HG02623 (cell line): ENCODE results near the gene PGRMC1.
"Not testable (repeated sequence)": the region's sequence is repeated elsewhere in the genome, so short reads cannot be mapped to it uniquely, and the experiment has no call there.

Experiments used
- ATAC-seq: cut with Tn5 transposase; IDR thresholded peaks from one replicate; pipeline ENCODE4 v1.9.1; 2021; ENCODE audit warnings: moderate library complexity; ENCODE audit not compliant: unreplicated experiment

Gene PGRMC1

GRCh38 chrX:119231936-119232445, 4.1 kb upstream of the PGRMC1 start:
- ATAC-seq, result no peak

- ATAC-seq, result no peak
Measured at GRCh38 chrX:119235051-119235511, 1.0 kb upstream of the PGRMC1 start.

DNA sequence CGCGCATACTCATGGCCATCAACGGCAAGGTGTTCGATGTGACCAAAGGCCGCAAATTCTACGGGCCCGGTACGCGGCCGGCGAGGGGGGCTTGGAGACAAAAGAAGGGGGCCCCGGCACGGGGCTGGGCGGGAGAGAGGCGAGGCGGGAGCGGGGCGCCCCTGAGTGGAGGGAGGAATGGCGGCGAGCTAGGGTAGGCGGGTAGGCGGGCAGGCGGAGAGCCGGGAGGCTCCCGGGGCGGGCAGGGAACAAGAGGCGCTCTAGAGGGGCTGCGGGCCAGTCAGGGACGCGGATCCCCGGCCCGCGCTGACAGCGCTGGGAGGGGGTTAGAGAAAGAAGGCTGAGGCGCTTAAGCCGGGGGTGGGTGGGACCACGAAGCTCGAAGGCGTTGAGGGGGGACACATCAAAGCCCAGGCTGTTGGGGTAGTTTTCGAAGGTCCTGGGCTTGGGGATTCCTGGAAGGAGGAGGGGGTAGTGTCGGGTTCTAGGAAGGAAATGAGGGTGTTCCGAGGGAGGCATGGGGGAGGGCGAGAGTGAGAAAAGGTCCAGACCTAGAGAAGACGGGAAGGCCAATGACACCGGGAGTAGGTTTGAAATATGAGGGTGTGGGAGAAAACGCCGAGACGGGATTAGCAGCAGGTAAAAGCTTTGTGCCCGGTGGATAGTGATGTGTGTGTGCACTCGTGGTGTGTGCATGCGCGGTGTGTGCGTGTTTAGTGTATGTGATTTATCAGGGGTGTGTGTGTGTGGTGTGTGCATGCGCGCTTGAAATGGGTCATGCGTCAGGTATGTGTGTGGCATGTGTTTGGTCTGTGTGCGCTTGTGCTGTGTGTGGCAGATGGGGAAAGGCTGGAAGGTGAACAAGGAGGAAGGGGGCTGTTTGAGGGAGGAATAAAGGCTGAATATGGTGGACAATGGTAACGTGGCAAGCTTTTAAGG, 807 bp downstream of the PGRMC1 start:
- ATAC-seq, result peak; percentile 17

DNA sequence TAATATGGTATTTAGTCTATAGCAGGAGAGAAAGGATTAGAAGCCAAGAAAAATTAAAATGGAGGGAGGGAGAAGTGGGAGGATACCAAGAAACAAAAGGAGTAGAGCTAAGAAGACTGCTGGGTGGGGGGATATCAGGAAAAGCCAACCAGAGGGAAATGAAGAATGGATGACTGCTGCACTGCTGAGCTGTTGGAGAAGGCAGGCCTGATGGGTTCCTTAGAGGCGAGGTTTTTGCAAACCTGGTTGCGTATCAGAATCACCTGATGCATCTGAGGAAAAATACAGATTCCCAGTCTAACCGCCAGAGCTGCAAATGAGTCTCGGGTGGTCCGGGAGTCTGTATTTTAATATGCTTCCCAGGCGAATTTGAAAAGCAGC, 1.5 kb downstream of the PGRMC1 start:
- no peak for ATAC-seq

DNA sequence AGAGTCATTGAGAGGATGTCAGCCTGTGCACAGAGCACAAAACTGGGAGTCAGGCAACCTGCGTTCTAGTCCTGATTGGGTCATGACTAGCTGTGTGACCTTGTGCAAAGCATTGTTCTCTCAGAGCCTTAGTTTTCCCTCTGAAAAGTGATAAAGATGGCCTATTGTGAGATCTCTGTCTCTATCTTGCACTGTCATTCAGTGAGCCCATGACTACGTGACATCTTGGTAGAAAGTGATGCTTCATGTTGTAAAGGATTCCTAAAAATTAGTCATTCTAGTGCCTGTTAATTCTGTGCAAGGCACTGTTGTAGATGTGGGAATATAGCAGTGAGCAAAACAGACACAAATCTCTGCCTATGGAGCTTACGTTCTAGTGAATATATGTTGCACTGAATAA, 2.5 kb downstream of the PGRMC1 start:
- no peak for ATAC-seq

- ATAC-seq, result no peak
Measured at GRCh38 chrX:119240356-119240755, 4.3 kb downstream of the PGRMC1 start.

- no peak for ATAC-seq
Measured at GRCh38 chrX:119247702-119248101, 11.6 kb downstream of the PGRMC1 start.

DNA sequence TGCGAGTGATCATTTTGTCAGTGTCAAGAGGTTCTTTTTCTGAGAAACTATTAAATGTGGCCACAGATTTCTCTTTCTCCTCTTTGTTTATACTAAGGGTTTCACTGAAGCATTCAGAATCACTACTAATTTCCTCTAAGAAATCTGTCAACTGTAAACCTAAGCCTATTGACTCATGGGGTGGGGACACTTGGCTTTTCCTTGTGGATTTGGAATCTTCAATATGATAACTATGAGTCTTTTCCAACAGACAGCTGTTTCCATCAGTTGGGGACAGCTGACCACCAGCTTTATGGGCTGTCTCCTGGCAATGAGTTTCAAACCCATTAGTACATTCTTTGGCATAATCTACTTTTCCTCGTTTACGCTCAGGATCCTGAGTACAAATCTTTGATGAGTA, 13.8 kb downstream of the PGRMC1 start:
- ATAC-seq, result no peak

- ATAC-seq, result no peak
Measured at GRCh38 chrX:119251386-119251785, 15.3 kb downstream of the PGRMC1 start.

DNA sequence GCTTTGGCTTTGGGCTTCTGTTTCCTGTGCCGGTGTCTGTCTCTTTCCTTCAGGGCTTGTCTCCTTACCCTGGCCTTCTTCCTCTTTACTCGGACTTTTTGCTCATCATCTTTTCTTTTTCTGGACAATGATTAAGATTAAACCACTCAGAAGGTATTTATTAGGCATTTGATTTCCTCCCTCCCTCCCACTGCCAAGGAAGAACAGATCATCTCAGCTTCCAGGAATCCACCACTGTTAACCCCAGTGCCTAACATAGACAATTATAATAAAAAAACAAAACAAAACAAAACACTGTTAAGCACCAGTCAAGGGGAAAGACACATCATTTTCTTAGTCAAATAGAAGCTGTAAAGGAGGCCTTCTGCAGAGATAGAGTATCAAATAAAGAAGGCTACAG, 16.6 kb downstream of the PGRMC1 start:
- ATAC-seq, result no peak

DNA sequence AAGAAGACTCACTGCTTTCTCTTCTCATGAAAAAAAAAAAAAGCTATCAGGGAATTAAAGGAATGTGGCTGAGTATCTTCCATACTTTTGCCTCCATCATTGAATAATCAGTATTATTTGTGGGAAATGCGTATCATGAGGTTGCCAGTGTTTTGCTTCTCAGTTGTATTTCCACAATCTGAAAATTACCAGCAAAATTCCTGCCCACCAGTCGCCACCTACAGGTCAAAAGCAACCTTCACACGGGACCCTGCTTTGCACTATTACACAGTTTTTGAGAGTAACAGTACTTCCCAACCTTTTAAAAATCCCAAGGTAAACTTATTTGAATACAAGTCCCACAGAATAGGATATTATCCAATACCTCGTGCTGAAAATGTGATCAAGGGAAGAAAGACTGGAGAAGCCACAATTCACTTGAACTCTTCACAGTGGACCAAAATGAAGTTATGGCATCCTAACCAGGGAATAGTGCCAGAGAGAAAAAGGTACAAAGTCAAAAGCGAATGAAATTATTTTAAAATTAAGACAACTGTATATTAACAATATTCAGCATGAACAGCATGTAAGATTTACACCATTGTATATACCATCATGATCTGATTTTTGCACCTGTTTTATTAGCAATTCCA, 30.4 kb downstream of the PGRMC1 start:
- no peak for ATAC-seq

- ATAC-seq, result not testable (repeated sequence)
Measured at GRCh38 chrX:119267115-119267514, 31.0 kb downstream of the PGRMC1 start.

DNA sequence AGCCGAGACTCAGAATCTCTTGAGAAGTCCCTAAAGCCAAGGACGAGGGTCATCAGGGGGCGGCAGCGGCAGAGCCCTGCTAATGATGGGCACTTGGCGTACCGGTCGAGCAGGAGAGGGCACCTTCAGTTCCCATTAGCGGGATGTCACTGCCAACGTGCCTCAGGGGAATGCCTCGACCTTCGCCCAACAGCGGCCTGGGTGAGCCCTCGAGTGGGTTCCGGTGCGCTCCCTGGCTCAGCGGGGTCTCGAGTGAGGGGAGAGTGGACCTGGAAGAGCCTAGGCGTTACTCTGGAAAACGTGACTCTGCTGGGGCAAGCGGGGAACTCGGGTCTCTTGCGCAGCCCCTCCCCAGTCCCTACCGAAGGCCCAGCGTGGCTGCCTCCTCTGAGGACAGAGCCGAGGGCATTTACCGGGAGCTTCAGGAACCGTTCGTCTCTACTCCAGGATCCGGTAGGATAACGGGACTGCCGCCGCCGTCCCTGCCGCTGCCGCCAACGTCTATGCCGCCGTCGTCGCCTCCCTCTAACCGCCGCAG, 36.9 kb downstream of the PGRMC1 start:
- no peak for ATAC-seq

DNA sequence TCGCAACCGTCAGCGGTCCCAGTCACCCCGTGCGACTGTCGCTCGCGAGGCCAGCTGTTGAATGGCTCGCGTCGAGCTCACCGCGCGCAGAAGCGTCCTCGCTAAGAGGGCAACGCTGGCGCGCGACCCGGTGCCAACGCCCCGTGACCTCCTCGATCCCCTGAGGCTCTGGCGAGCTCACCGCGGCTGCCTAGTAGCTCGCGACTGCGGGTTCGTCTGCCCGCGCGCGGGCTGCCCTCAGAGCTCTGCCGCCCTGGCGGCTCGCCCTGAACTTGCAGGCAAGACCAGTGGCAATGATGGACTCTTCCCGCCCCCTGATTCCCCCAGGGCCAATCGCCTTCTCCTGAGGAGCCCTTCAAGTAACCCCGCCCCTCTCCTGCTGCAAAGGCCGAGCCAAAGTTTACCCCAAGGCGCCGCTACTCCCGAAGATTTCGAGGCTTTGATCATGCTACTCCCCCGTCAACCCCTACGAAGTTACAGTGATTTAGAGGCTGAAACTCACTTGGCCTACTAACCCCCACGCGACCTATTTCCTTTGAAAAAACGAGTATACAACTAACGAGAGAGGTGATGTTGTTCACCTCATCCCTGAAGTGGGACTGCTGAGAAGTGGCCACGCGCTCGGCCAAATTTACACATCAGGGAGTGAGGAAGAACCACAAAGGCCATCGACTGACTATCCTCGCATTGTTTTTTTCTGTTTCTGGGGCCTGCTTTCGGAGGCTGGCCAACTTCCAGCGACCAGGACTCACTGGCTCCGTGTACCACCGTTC, 37.5 kb downstream of the PGRMC1 start:
- ATAC-seq, result no peak

DNA sequence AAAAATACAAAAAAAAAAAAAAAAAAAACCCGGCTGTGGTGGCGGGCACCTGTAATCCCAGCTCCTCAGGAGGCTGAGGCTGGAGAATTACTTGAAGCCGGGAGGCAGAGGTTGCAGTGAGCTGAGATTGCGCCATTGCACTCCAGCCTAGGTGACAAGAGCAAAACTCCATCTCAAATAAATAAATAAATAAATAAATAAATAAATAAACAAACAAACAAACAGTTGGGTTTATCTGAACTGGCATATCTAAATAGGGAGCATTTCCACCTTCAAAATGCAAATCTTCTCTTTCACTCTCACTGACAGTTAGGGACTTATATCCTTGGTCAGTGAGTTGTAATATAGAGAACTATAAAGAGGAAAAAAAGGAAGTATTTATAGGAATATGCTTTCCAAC, 46.3 kb downstream of the PGRMC1 start:
- not testable (repeated sequence) for ATAC-seq

GRCh38 chrX:119288890-119289393, 52.9 kb downstream of the PGRMC1 start:
- no peak for ATAC-seq

DNA sequence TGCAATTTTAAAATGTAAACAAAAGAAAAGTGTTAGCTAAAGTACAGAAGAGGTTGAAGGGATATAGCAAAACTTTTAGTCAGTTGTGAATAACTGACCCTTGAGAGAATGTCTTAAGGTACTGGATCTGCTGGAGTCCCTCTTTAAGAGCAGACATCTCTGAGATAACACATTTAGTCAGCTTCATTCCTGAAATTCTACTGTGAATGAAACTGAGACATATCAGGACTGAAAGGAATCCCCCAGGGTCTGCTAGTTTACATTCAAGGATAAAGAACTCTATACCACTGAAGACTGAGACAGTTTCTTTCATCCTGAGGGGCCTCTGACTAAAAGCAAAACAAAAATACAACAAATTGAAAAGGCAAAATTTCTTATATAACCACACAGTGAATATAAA, 54.4 kb downstream of the PGRMC1 start:
- no peak for ATAC-seq

DNA sequence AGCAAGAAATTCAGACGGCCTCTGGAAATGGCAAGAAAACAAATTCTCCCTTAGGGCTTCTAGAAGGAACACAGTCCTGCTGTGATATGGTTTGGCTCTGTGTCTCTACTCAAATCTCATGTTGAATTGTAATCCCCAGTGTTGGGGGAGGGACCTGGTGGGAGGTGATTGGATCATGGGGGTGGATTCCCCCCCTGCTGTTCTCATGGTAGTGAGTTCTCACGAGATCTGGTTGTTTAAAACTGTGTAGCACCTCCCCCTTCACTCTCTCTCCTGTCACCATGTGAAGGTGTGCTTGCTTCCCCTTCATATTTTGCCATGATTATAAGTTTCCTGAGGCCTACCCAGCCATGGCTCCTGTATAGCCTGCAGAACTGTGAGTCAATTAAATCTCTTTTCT, 55.2 kb downstream of the PGRMC1 start:
- not testable (repeated sequence) for ATAC-seq

- ATAC-seq, result no peak
Measured at GRCh38 chrX:119292445-119292844, 56.4 kb downstream of the PGRMC1 start.
